Karpas-422 (cell line): ENCODE data around the gene OPCML. TPM values are rescaled to one million over a fixed set of nuclear protein-coding genes. Genes with fewer than 3 reads are reported as not detected.

ENCODE experiments used
- DNase-seq: peaks from one replicate; pipeline ENCODE4 v3.0.0-alpha.2; 2015
- H2AFZ ChIP-seq: fragments of 200-600 bp; sonication (generic); 2 replicates; pipeline ENCODE4 v1.6.1; 2014; ENCODE audit warnings: antibody characterized with exemption, low read length, mixed read lengths
- H3K27ac ChIP-seq: fragments of 200-600 bp; sonication (generic); 2 replicates; pipeline ENCODE4 v1.5.1; 2014; ENCODE audit warnings: mild to moderate bottlenecking, low read length, moderate library complexity
- H3K27me3 ChIP-seq: fragments of 200-600 bp; sonication (generic); 2 replicates; pipeline ENCODE4 v1.6.1; 2014; ENCODE audit warnings: low read length, mixed read lengths
- H3K36me3 ChIP-seq: fragments of 200-600 bp; sonication (generic); 2 replicates; pipeline ENCODE4 v1.6.1; 2014; ENCODE audit warnings: low read length, mixed read lengths; ENCODE audit not compliant: insufficient read depth
- H3K4me1 ChIP-seq: fragments of 200-600 bp; sonication (generic); 2 replicates; pipeline ENCODE4 v1.6.1; 2014; ENCODE audit warnings: mild to moderate bottlenecking, low read length, mixed read lengths
- H3K4me2 ChIP-seq: fragments of 200-600 bp; sonication (generic); 2 replicates; pipeline ENCODE4 v1.6.1; 2014; ENCODE audit warnings: low read length, low read depth, mild to moderate bottlenecking; ENCODE audit not compliant: poor library complexity, severe bottlenecking
- H3K4me3 ChIP-seq: fragments of 200-600 bp; sonication (generic); 2 replicates; pipeline ENCODE4 v1.5.1; 2014; ENCODE audit warnings: mild to moderate bottlenecking, antibody characterized with exemption, low read length, mixed read lengths
- H3K79me2 ChIP-seq: fragments of 200-600 bp; sonication (generic); 2 replicates; pipeline ENCODE4 v1.6.1; 2014; ENCODE audit warnings: mild to moderate bottlenecking, low read length, mixed read lengths
- H3K9ac ChIP-seq: fragments of 200-600 bp; sonication (generic); 2 replicates; pipeline ENCODE4 v1.6.0; 2014; ENCODE audit warnings: low read length
- H3K9me2 ChIP-seq: fragments of 200-600 bp; sonication (generic), shearing (Covaris generic); replicated peaks from 2 replicates; pipeline ENCODE4 v1.6.0; 2014; ENCODE audit warnings: mild to moderate bottlenecking, low read length, moderate library complexity; ENCODE audit not compliant: insufficient read depth
- H3K9me3 ChIP-seq: fragments of 300-700, 200-600 bp; sonication (generic); 2 replicates; pipeline ENCODE4 v1.6.1; 2014; ENCODE audit warnings: low read length, mixed read lengths
- H4K20me1 ChIP-seq: fragments of 200-600 bp; sonication (generic); 2 replicates; pipeline ENCODE4 v1.6.1; 2014; ENCODE audit warnings: mild to moderate bottlenecking, antibody characterized with exemption, low read length, low read depth; ENCODE audit not compliant: insufficient read depth
- total RNA-seq: library from RNA; depleted of rRNA; stranded (reverse); fragments of >200 nt; shearing (Covaris generic); gene quantifications from 2 replicates; pipeline ENCODE4 v1.2.3, GENCODE V29; 2014; ENCODE audit warnings: low replicate concordance

OPCML gene
- total RNA-seq, 1 experiment from 2014 or later, result not detected

GRCh38 chr11:132456751-132457328 is 1075.5 kb downstream of the OPCML start:
- Histone ChIP-seq H3K4me3 (no peak overlapping the region), H3K27me3 (no peaks in the 10 kb centered on the region), H4K20me1 (no peaks in the 10 kb centered on the region), H3K4me2 (no peak overlapping the region), H2AFZ (no peak overlapping the region), H3K79me2 (no peaks in the 10 kb centered on the region), H3K27ac (no peak overlapping the region), H3K9me2 (no peaks in the 10 kb centered on the region), H3K36me3 (no peaks in the 10 kb centered on the region), H3K9me3 (no peaks in the 10 kb centered on the region), H3K9ac (no peak overlapping the region), H3K4me1 (no peaks in the 10 kb centered on the region)
- no peak for DNase-seq

- Histone ChIP-seq H3K4me3 (no peak overlapping the region), H3K27ac (no peak overlapping the region), H3K36me3 (no peaks in the 10 kb centered on the region), H3K9me3 (no peaks in the 10 kb centered on the region), H2AFZ (no peak overlapping the region), H3K4me1 (no peaks in the 10 kb centered on the region), H3K9ac (no peak overlapping the region), H3K79me2 (no peaks in the 10 kb centered on the region), H3K9me2 (no peaks in the 10 kb centered on the region), H4K20me1 (no peaks in the 10 kb centered on the region), H3K27me3 (no peaks in the 10 kb centered on the region), H3K4me2 (no peak overlapping the region)
- DNase-seq, result no peak
These were observed 1077.3 kb downstream of the OPCML start for GRCh38 chr11:132455044-132455443.

GRCh38 chr11:132453406-132453805 is 1078.9 kb downstream of the OPCML start:
- no peaks in the 10 kb centered on the region for H3K9me2 ChIP-seq

GRCh38 chr11:132452616-132453015 is 1079.7 kb downstream of the OPCML start:
- H3K36me3 ChIP-seq, result no peaks in the 10 kb centered on the region
- no peak overlapping the region for H3K4me3 ChIP-seq
- DNase-seq, result no peak
- H3K9me3 ChIP-seq, result no peaks in the 10 kb centered on the region
- H4K20me1 ChIP-seq, result no peaks in the 10 kb centered on the region
- no peaks in the 10 kb centered on the region for H3K9me2 ChIP-seq
- H2AFZ ChIP-seq, result no peak overlapping the region
- no peak overlapping the region for H3K4me2 ChIP-seq
- no peaks in the 10 kb centered on the region for H3K4me1 ChIP-seq
- H3K9ac ChIP-seq, result no peak overlapping the region
- no peaks in the 10 kb centered on the region for H3K79me2 ChIP-seq
- no peak overlapping the region for H3K27ac ChIP-seq
- no peaks in the 10 kb centered on the region for H3K27me3 ChIP-seq

More at GRCh38 chr11:132453406-132453805, 1078.9 kb downstream of the OPCML start:
- Histone ChIP-seq H3K27me3 (no peaks in the 10 kb centered on the region), H3K9me3 (no peaks in the 10 kb centered on the region), H3K4me2 (no peak overlapping the region), H3K9ac (no peak overlapping the region), H4K20me1 (no peaks in the 10 kb centered on the region), H2AFZ (no peak overlapping the region), H3K79me2 (no peaks in the 10 kb centered on the region), H3K4me3 (no peak overlapping the region), H3K36me3 (no peaks in the 10 kb centered on the region), H3K4me1 (no peaks in the 10 kb centered on the region), H3K27ac (no peak overlapping the region)
- DNase-seq, result no peak

- Histone ChIP-seq H3K27me3 (no peaks in the 10 kb centered on the region), H3K36me3 (no peaks in the 10 kb centered on the region), H3K9ac (no peak overlapping the region), H4K20me1 (no peaks in the 10 kb centered on the region), H3K9me3 (no peaks in the 10 kb centered on the region), H3K79me2 (no peaks in the 10 kb centered on the region), H3K9me2 (no peaks in the 10 kb centered on the region), H3K4me2 (no peak overlapping the region), H3K4me1 (no peaks in the 10 kb centered on the region), H3K27ac (no peak overlapping the region), H2AFZ (no peak overlapping the region), H3K4me3 (no peak overlapping the region)
- no peak for DNase-seq
These were observed 1080.2 kb downstream of the OPCML start for GRCh38 chr11:132451942-132452601.

GRCh38 chr11:132450631-132451030 is 1081.7 kb downstream of the OPCML start:
- Histone ChIP-seq H3K27me3 (no peaks in the 10 kb centered on the region), H3K9me2 (no peaks in the 10 kb centered on the region), H3K27ac (no peak overlapping the region), H3K4me1 (no peaks in the 10 kb centered on the region), H3K79me2 (no peaks in the 10 kb centered on the region), H3K9ac (no peak overlapping the region), H3K9me3 (no peaks in the 10 kb centered on the region), H3K4me2 (no peak overlapping the region), H2AFZ (no peak overlapping the region), H3K4me3 (no peak overlapping the region), H4K20me1 (no peaks in the 10 kb centered on the region), H3K36me3 (no peaks in the 10 kb centered on the region)
- no peak for DNase-seq

GRCh38 chr11:132448334-132448995 is 1083.8 kb downstream of the OPCML start:
- Histone ChIP-seq H3K79me2 (no peaks in the 10 kb centered on the region), H4K20me1 (no peaks in the 10 kb centered on the region), H2AFZ (no peak overlapping the region), H3K4me2 (no peak overlapping the region), H3K4me1 (no peaks in the 10 kb centered on the region), H3K9me2 (no peaks in the 10 kb centered on the region), H3K27me3 (no peaks in the 10 kb centered on the region), H3K27ac (no peak overlapping the region), H3K4me3 (no peak overlapping the region), H3K9me3 (no peaks in the 10 kb centered on the region), H3K36me3 (no peaks in the 10 kb centered on the region), H3K9ac (no peak overlapping the region)
- no peak for DNase-seq

GRCh38 chr11:132447761-132448160 is 1084.5 kb downstream of the OPCML start:
- no peaks in the 10 kb centered on the region for H3K9me3 ChIP-seq
- no peaks in the 10 kb centered on the region for H3K9me2 ChIP-seq
- no peaks in the 10 kb centered on the region for H3K4me1 ChIP-seq
- H2AFZ ChIP-seq, result no peak overlapping the region
- H3K27ac ChIP-seq, result no peak overlapping the region
- no peak overlapping the region for H3K9ac ChIP-seq
- H3K27me3 ChIP-seq, result no peaks in the 10 kb centered on the region
- H3K36me3 ChIP-seq, result no peaks in the 10 kb centered on the region
- H3K4me3 ChIP-seq, result no peak overlapping the region
- no peak overlapping the region for H3K4me2 ChIP-seq
- DNase-seq, result no peak
- no peaks in the 10 kb centered on the region for H4K20me1 ChIP-seq
- no peaks in the 10 kb centered on the region for H3K79me2 ChIP-seq
